GM21390 (cell line): ENCODE measurements around the gene COL6A2.
"Not testable (repeated sequence)": the region's sequence is repeated elsewhere in the genome, so short reads cannot be mapped to it uniquely, and the experiment has no call there.

Experiments used
- ATAC-seq: cut with Tn5 transposase; IDR thresholded peaks from one replicate; pipeline ENCODE4 v1.9.1; 2021; ENCODE audit not compliant: unreplicated experiment

Gene COL6A2

DNA sequence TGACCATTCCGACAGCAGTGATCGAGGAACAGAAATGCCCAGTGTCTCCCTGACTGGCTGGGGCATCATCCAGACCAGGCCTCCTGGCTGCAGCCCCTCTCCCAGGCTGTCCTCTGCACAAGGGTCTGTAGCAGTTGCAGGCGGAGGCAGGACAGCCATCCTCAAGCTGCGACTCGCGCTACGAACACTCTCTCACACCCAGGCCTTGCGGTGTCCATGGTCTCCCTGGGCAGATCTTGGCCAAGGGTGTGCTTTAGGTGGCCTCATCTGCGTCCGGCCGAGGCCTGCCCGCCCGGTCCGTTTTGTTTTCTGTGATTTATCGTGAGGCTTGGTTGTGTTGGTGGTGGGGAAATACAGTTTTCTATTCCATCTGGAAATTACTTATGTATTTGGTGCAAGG, 41.8 kb downstream of the COL6A2 start:
- no peak for ATAC-seq

DNA sequence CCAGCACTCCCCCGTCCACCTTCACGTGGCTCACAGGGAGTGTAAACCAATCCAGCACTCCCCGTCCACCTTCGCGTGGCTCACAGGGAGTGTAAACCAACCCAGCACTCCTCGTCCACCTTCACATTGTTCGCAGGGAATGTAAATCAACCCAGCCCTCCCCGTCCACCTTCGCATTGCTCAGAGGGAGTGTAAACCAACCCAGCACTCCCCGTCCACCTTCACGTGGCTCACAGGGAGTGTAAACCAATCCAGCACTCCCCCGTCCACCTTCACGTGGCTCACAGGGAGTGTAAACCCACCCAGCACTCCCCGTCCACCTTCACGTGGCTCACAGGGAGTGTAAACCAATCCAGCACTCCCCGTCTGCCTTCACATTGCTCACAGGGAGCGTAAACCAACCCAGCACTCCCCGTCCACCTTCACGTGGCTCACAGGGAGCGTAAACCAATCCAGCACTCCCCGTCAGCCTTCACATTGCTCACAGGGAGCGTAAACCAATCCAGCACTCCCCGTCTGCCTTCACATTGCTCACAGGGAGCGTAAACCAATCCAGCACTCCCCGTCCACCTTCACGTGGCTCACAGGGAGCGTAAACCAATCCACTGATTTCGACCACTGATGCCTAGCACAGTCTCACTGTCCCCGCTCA, 42.6 kb downstream of the COL6A2 start:
- not testable (repeated sequence) for ATAC-seq

DNA sequence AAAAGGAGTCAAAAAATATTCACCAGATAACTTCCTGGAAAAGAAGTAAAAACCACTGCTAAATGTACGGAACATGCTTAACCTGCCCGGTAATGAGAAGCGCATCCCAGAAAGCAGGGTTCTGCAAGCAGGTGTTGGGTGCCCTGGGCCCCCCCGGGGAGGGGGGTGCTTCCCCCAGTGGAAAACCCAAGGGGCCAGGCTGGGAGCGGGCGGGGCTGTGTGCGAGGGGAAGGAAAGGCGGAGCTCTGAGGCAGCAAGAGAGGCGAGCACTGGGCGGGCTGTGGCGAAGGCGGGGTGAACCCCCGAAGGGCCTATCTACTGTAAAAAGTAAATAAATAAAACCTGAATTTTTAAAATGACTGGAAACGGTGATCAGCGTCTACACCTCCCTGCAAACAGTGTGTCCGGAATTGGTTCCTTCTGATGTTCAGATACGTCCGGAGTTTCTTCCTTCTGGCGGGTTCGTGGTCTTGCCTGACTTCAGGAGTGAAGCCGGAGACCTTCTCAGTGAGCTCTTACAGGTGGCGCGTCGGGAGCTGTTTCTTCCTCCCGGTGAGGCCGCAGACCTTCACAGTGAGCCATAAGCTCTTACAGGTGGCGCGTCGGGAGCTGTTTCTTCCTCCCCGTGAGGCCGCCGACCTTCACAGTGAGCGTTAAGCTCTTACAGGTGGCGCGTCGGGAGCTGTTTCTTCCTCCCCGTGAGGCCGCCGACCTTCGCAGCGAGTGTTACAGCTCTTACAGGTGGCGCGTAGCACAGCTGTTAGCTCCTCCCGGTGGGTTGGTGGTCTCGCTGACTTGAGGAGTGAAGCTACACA, 44.1 kb downstream of the COL6A2 start:
- no peak for ATAC-seq

GRCh38 chr21:46142582-46143473, 44.9 kb downstream of the COL6A2 start:
- ATAC-seq: no peak

GRCh38 chr21:46144464-46145070, 46.7 kb downstream of the COL6A2 start:
- no peak for ATAC-seq

- ATAC-seq: no peak
Measured at GRCh38 chr21:46145159-46145839, 47.4 kb downstream of the COL6A2 start.

GRCh38 chr21:46145840-46146691, 48.2 kb downstream of the COL6A2 start:
- no peak for ATAC-seq

- no peak for ATAC-seq
Measured at GRCh38 chr21:46146856-46147255, 48.9 kb downstream of the COL6A2 start.

DNA sequence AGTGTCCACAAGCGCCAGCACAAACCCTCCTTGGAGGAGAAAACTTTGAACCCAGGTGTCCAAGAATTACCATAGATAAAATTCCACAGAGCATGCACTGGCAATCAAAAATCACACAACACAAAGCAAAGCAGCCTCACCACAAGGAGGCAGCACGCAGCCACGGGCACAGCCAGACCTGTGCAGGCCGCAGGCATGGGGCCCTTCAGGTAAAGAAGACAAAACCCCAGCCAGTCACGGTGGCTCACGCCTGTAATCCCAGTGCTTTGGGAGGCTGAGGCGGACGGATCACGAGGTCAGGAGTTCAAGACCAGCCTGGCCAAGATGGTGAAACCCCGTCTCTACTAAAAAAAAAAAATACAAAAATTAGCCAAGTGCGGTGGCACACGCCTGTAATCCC, 49.5 kb downstream of the COL6A2 start:
- not testable (repeated sequence) for ATAC-seq

DNA sequence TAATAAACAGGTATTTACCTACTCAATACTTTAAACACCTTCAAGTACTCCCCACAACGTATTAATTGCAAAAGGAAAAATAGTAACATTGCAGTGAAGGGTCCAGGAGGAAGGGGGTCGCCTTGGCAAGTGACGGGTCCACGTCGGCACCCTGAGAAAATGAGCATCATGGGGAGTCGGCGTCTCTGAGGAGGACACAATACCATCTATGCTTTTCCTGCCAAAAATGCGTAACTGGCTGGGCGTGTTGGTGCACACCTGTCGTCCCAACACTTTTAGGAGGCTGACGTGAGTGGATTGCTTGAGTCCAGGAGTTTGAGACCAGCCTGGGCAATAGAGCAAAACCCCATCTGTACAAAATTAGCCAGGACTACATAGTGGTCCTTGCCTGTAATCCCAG, 50.2 kb downstream of the COL6A2 start:
- ATAC-seq: no peak

- no peak for ATAC-seq
Measured at GRCh38 chr21:46149205-46149901, 51.4 kb downstream of the COL6A2 start.

GRCh38 chr21:46150073-46150472, 52.2 kb downstream of the COL6A2 start:
- no peak for ATAC-seq

DNA sequence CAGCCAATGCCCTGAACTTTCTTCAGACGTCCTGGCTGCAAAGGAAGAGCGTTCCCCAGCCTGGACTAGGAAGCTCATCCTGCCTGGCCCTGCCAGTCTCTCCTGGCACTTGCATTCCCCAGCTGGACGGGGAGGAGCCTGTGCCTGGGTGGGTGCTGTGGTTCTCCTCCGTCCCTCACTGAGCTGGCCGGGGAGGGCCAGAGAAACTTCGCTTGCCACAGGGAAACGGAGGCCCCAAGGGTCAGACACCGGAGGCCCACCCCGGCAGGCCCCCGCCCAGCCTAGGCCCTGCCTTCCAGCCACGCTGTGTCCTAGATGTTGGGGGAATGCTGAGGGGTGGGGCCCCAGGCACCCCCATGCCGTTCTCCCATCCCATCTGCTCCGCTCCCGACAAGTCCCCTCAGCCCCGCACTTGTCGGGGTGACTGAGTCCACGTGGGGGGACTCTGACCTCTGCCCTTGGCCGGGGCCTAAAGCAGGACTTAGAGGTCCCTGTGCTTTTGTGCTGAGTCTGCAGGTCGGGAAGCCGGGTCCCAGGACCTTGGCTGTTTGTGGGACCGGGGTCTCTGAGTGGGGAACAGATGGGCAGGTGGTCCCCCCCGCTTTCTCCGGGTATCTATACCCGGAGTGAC, 52.7 kb downstream of the COL6A2 start:
- ATAC-seq: no peak

DNA sequence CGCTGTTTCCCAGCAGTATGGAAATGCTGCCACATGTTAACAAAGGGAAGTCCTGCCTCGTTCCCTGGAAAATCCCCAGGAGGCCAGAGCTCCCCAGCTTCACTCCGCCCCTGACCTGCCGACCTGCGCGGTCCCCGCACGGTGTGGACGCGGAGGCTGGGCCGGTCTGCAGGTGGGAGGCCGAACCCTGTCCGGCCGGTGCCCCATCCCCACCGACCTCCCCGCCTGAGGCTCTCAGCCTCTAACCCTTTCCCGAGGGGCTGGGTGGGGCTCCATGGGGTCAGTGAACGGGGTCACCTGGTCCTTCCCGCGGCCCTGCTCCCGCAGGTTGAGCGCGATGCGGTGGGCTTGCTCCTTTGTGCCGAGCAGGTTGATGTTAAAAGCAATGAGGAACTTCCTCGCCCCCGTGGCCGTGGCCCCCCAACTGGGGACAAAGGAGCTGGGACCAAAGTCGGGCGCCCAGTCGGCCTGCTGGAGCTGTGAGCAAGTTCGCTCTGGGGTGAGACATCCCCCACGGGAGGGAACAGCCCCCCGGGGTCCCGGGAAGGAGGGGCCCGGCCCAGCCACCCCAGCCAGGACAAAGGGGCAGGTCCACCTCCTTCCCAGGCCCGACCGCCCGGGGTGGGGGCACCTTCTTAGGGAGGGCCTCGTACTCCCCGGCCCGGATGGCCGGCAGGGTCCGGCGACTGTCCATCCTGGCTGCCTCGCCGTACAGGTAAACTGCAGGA, 53.5 kb downstream of the COL6A2 start:
- ATAC-seq: no peak

GRCh38 chr21:46151989-46152926, 54.3 kb downstream of the COL6A2 start:
- ATAC-seq: no peak

DNA sequence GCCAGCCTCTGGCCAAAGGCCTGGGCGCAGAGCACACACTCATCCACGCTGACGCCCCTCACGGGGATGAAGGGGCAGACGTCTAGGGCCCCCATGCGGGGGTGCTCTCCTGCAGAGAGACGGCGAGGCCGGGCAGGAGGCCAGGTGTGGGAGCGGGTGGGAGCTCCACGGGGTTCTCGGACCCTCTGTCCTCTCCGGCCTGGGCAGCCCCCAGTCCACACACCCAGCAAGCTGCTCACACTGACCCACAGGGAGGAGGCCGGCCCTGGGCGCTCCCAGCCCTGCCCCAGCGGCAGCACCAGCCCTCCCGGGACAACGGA, 55.0 kb downstream of the COL6A2 start:
- no peak for ATAC-seq
